ENCODE results near the gene FKBP6. TPM values are rescaled to one million over a fixed set of nuclear protein-coding genes. Genes with fewer than 3 reads are reported as not detected.
A peak's percentile ranks its signal among the peaks of the same experiment; 100 is the strongest.

The FKBP6 gene
- total and polyA plus RNA-seq, 9 of the 15 experiments (the other 6 are each of a cell fraction or from before 2014, with no cell fraction given): not detected

GRCh38 chr7:73307436-73307835 is 20.5 kb upstream of the FKBP6 start:
- Histone ChIP-seq H3K9ac (ENCODE audit: insufficient read depth in 1 of 2, low read depth in 2 of 2, low read length in 2 of 2) (peak overlapping the region; percentile 80 to 99; a peak in 2 of 4 replicates), H4K20me1 (replicated peaks; ENCODE audit: control insufficient read depth, insufficient read depth, low read length) (no peaks in the 10 kb centered on the region), H3K9me1 (ENCODE audit: control insufficient read depth, insufficient read depth, low read length) (no peaks in the 10 kb centered on the region), H3K4me2 (ENCODE audit: insufficient read depth, low read length) (peak overlapping the region; percentile 94), H3K27ac (ENCODE audit: extremely low read depth, low read depth, low read length) (no peak overlapping the region), H3K36me3 (ENCODE audit: control insufficient read depth, insufficient read depth, low read length) (peaks cover 46% of the 10 kb centered on the region; the same call in 2 of the 3 replicates), H3K4me3 (peak overlapping the region; percentile 88), H2AFZ (ENCODE audit: low read depth, low read length) (no peak overlapping the region), H3K27me3 (ENCODE audit: control insufficient read depth in 2 of 2, insufficient read depth in 2 of 2, low read length in 2 of 2) (no peaks in the 10 kb centered on the region), H3K4me1 (replicated peaks in 1 of 2; ENCODE audit: control insufficient read depth in 2 of 2, insufficient read depth in 2 of 2, low read length in 2 of 2) (peaks cover 4 to 19% of the 10 kb centered on the region in 2 experiments; a peak in 4 of 5 replicates), H3K9me3 (replicated peaks; ENCODE audit: control insufficient read depth, insufficient read depth, low read depth, low read length) (no peaks in the 10 kb centered on the region), H3K79me2 (ENCODE audit: control insufficient read depth, insufficient read depth, low read length) (peaks cover 26% of the 10 kb centered on the region)
- WGBS (ENCODE audit: insufficient coverage, low coverage, missing lambda C conversion rate): 91% methylated on average over 13 of the region's 13 CpGs
- no TSS peak for BruUV-seq (replicated peaks)
- no peak for FAIRE-seq
- ATAC-seq: no peak
- ChIA-PET POLR2A (interaction anchor here (0.7 kb wide), 1 partner anchor 26 kb away, joined by 3 read pairs; no protein-coding TSS in a partner anchor), CTCF (ENCODE audit: low intra/inter-chr PET ratio) (no interaction called here)
- intact Hi-C loops (cut with micrococcal nuclease) (no loop called here), in situ Hi-C loops (cut with MboI) (no loop called here)
- no peak for DNase-seq (ENCODE audit: extremely low read depth in 1 of 4, low spot score in 3 of 4)
- no peak for TF ChIP-seq PTTG1 (tag; IDR thresholded peaks at IDR 0.05; ENCODE audit: low read depth)
- TF ChIP-seq ETS2 (tag; IDR thresholded peaks at IDR 0.05; ENCODE audit: borderline replicate concordance, poor library complexity, severe bottlenecking): no peak
- no peak for TF ChIP-seq ZNF76 (CRISPR knock-in tag; IDR thresholded peaks at IDR 0.05; ENCODE audit: borderline replicate concordance)
- TF ChIP-seq FOXO4 (CRISPR knock-in tag; IDR thresholded peaks at IDR 0.05): no peak
- TF ChIP-seq NKRF (IDR thresholded peaks at IDR 0.05; ENCODE audit: borderline replicate concordance): no peak
- TF ChIP-seq CLOCK (CRISPR knock-in tag; IDR thresholded peaks at IDR 0.05; ENCODE audit: borderline replicate concordance): no peak
- TF ChIP-seq ZNF512 (tag; IDR thresholded peaks at IDR 0.05): no peak
- no peak for TF ChIP-seq THRB (CRISPR knock-in tag; conservative IDR thresholded peaks at IDR 0.05)
- TF ChIP-seq ATF1 (CRISPR knock-in tag; IDR thresholded peaks at IDR 0.05): no peak
- TF ChIP-seq ATF1 (tag; IDR thresholded peaks at IDR 0.05): no peak
- no peak for TF ChIP-seq FOS (IDR thresholded peaks at IDR 0.05; ENCODE audit: extremely low read depth, insufficient read length)
- TF ChIP-seq MTA1 (IDR thresholded peaks at IDR 0.05; ENCODE audit: borderline replicate concordance): no peak
- no peak for TF ChIP-seq ZNF12 (CRISPR knock-in tag; IDR thresholded peaks at IDR 0.05)
